GM06990 (cell line): ENCODE results near the gene THSD7B.

Experiments
- DNase-seq: peaks from one replicate; pipeline ENCODE4 v3.0.0-alpha.2; 2011; ENCODE audit not compliant: insufficient read length; ENCODE audit errors: extremely low read depth
- H3K27me3 ChIP-seq: replicated peaks from 2 replicates; pipeline ENCODE4 v1.6.0; 2011; ENCODE audit warnings: low read length; ENCODE audit not compliant: control insufficient read depth, insufficient read depth
- H3K36me3 ChIP-seq: 2 replicates; pipeline ENCODE4 v1.5.1; 2011; ENCODE audit warnings: low read length; ENCODE audit not compliant: control insufficient read depth, insufficient read depth
- H3K4me3 ChIP-seq: replicated peaks from 2 replicates; pipeline ENCODE4 v1.5.1; 2011; ENCODE audit warnings: low read depth, mild to moderate bottlenecking, control low read depth, low read length
- CTCF ChIP-seq: IDR thresholded peaks from 2 replicates; pipeline ENCODE4 v1.5.1; 2011; ENCODE audit warnings: low read length, control low read depth, mild to moderate bottlenecking, inconsistent platforms; ENCODE audit not compliant: insufficient read depth, poor library complexity, severe bottlenecking

THSD7B gene

GRCh38 chr2:137348301-137348700 lies 583.0 kb downstream of the THSD7B start:
- H3K27me3 ChIP-seq: no peaks in the 10 kb centered on the region
- no peaks in the 10 kb centered on the region for H3K36me3 ChIP-seq
- no peak for DNase-seq
- TF ChIP-seq CTCF: no peak
- no peak overlapping the region for H3K4me3 ChIP-seq

GRCh38 chr2:137357634-137358033 lies 592.3 kb downstream of the THSD7B start:
- H3K4me3 ChIP-seq: no peak overlapping the region
- DNase-seq: no peak
- TF ChIP-seq CTCF: no peak
- H3K27me3 ChIP-seq: no peaks in the 10 kb centered on the region
- H3K36me3 ChIP-seq: no peaks in the 10 kb centered on the region

GRCh38 chr2:137367361-137367760 lies 602.0 kb downstream of the THSD7B start:
- Histone ChIP-seq H3K27me3 (no peaks in the 10 kb centered on the region), H3K36me3 (no peaks in the 10 kb centered on the region), H3K4me3 (no peak overlapping the region)
- TF ChIP-seq CTCF: no peak
- no peak for DNase-seq

GRCh38 chr2:137369106-137369505 lies 603.8 kb downstream of the THSD7B start:
- no peaks in the 10 kb centered on the region for H3K27me3 ChIP-seq
- no peaks in the 10 kb centered on the region for H3K36me3 ChIP-seq
- no peak for DNase-seq
- H3K4me3 ChIP-seq: no peak overlapping the region
- TF ChIP-seq CTCF: no peak

DNA sequence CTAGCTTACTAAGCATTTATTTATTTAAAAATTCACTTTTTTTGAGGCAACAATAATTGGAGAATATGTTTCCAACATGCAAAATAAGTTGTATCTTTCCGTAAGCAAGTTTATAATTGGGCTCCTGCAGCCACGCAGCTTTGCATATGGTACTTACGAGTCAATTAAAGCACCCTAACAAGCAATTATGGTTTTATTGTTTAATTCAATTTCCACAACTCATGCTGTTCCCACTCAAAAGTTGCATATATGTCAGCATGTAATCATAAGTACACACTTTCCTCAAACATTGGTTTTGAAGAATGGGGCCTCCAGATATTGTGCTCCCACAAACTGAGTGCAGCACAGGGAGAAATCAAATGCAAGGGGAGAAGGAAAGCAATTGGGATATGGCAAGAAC lies 613.8 kb downstream of the THSD7B start:
- DNase-seq: no peak
- H3K27me3 ChIP-seq: no peaks in the 10 kb centered on the region
- H3K36me3 ChIP-seq: no peaks in the 10 kb centered on the region
- TF ChIP-seq CTCF: no peak
- no peak overlapping the region for H3K4me3 ChIP-seq

DNA sequence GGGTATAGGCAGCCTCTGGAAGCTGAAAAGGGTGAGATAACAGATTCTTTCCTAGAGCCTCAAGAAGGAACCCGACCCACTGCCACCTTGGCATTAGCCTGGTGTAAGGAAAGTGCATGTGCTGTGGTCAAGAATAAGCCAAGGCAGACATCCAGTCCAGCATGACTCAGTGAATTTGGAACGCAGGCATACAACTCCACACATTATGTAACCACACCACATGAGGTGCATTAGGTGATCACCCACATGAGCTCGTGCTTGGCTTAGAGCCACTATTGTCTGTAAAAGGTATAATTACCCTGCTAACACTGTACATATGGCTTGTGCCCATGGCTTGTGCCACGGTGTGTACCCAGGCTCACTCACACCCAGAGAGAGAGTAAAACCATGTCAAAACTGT lies 615.3 kb downstream of the THSD7B start:
- Histone ChIP-seq H3K27me3 (no peaks in the 10 kb centered on the region), H3K4me3 (no peak overlapping the region), H3K36me3 (no peaks in the 10 kb centered on the region)
- no peak for TF ChIP-seq CTCF
- no peak for DNase-seq
